GM12878 (cell line): ENCODE results near the gene THOC1. TPM values are rescaled to one million over a fixed set of nuclear protein-coding genes. Genes with fewer than 3 reads are reported as not detected.

ENCODE experiments used
- ATAC-seq: fragments of 200-7000 bp; cut with Tn5 transposase; 3 replicates; pipeline ENCODE4 v1.9.1; 2020; ENCODE audit warnings: mild to moderate bottlenecking, moderate library complexity
- BruUV-seq: library from RNA; stranded (reverse); fragments of 400-500 nt; replicated peaks from 2 replicates; lab custom pipeline; 2021; lab: Mats Ljungman, UMichigan
- CTCF ChIA-PET: fragments of 300-600 bp; sonication (Branson Sonifier 250); formaldehyde crosslinking; extraction: SDS; loops from one replicate; lab custom pipeline; 2021; ENCODE audit warnings: inconsistent platforms; lab: Yijun Ruan, JAX
- POLR2A ChIA-PET: fragments of 350-600 bp; formaldehyde crosslinking; extraction: SDS; loops from one replicate; lab custom pipeline; 2021; ENCODE audit warnings: inconsistent platforms; lab: Charles Lee
- RAD21 ChIA-PET: fragments of 300-600 bp; sonication (Branson Sonifier 250); formaldehyde crosslinking; loops from one replicate; lab custom pipeline; 2023; ENCODE audit warnings: antibody characterized with exemption; ENCODE audit not compliant: unreplicated experiment; lab: Charles Lee
- SMC1A ChIA-PET: fragments of 300-600 bp; sonication (Branson Sonifier 250); formaldehyde crosslinking; loops from one replicate; lab custom pipeline; 2023; ENCODE audit not compliant: unreplicated experiment, uncharacterized antibody; lab: Charles Lee
- DNase-seq: peaks from one replicate; pipeline ENCODE4 v3.0.0-alpha.2; 2011; ENCODE audit warnings: low read depth, low spot score
- FAIRE-seq: peaks from 3 replicates; lab custom pipeline; 2011; peaks lifted over from hg19 to GRCh38; lab: Jason Lieb, UNC
- H2AFZ ChIP-seq: 2 replicates; pipeline ENCODE4 v1.6.0; 2011; ENCODE audit warnings: low read depth, low read length, control low read depth; ENCODE audit not compliant: control insufficient read depth
- H3K27ac ChIP-seq: 2 replicates; pipeline ENCODE4 v1.5.1; 2011; ENCODE audit warnings: control low read depth; ENCODE audit not compliant: control insufficient read depth, insufficient read depth
- H3K27me3 ChIP-seq, 2 experiments: replicated peaks in 1 of 2; 2 replicates each; pipeline versions ENCODE4 v1.6.0 to v1.6.1; 2011; ENCODE audit warnings: low read length in 1 of 2; ENCODE audit not compliant: control insufficient read depth in 2 of 2, insufficient read depth in 2 of 2
- H3K36me3 ChIP-seq, 2 experiments: 2 replicates each; pipeline ENCODE4 v1.5.1; 2011; ENCODE audit warnings: low read length in 1 of 2; ENCODE audit not compliant: control insufficient read depth in 2 of 2, insufficient read depth in 2 of 2
- H3K4me1 ChIP-seq: 2 replicates; pipeline ENCODE4 v1.6.1; 2011; ENCODE audit warnings: mild to moderate bottlenecking, low read length, moderate library complexity, mixed read lengths; ENCODE audit not compliant: control insufficient read depth, insufficient read depth
- H3K4me2 ChIP-seq: 2 replicates; pipeline ENCODE4 v1.6.0; 2011; ENCODE audit warnings: control low read depth; ENCODE audit not compliant: control insufficient read depth, insufficient read depth
- H3K4me3 ChIP-seq: fragments of 200-600 bp; sonication (generic); 2 replicates; pipeline ENCODE4 v1.5.1; 2016
- H3K79me2 ChIP-seq: 2 replicates; pipeline ENCODE4 v1.6.0; 2011; ENCODE audit warnings: low read length; ENCODE audit not compliant: control insufficient read depth, insufficient read depth
- H3K9ac ChIP-seq: 2 replicates; pipeline ENCODE4 v1.8.0; 2011; ENCODE audit warnings: low read length, control low read depth, mixed read lengths; ENCODE audit not compliant: control insufficient read depth, insufficient read depth
- H3K9me3 ChIP-seq: replicated peaks from 3 replicates; pipeline ENCODE4 v1.5.1; 2011; ENCODE audit warnings: mild to moderate bottlenecking, low read length; ENCODE audit not compliant: control insufficient read depth, insufficient read depth
- H4K20me1 ChIP-seq: 2 replicates; pipeline ENCODE4 v1.6.0; 2011; ENCODE audit not compliant: control insufficient read depth, insufficient read depth
- BHLHE40 ChIP-seq, 2 experiments: fragments of 450-650 bp in 1 of 2; IDR thresholded peaks; 2 replicates each; pipeline ENCODE4 v1.6.1; 2011 to 2017; ENCODE audit warnings: low read depth in 2 of 2, borderline replicate concordance in 1 of 2, improper control_type of control experiment in 1 of 2, low read length in 1 of 2, mild to moderate bottlenecking in 1 of 2
- KDM1A ChIP-seq: fragments of 200-600 bp; sonication (generic); IDR thresholded peaks from 2 replicates; pipeline ENCODE4 v1.6.1; 2016; ENCODE audit warnings: borderline replicate concordance
- POLR2AphosphoS5 ChIP-seq: IDR thresholded peaks from 2 replicates; pipeline ENCODE4 v1.6.1; 2011; ENCODE audit warnings: mild to moderate bottlenecking, low read length, inconsistent platforms
- POU2F2 ChIP-seq: IDR thresholded peaks from 3 replicates; pipeline ENCODE4 v1.6.1; 2011; ENCODE audit warnings: low read depth, mild to moderate bottlenecking, low read length, borderline replicate concordance
- SMAD1 ChIP-seq: fragments of 450-650 bp; IDR thresholded peaks from 2 replicates; pipeline ENCODE4 v1.6.1; 2018; ENCODE audit warnings: mild to moderate bottlenecking, low read depth; ENCODE audit not compliant: partially characterized antibody
- SMARCA5 ChIP-seq: fragments of 450-650 bp; IDR thresholded peaks from 2 replicates; pipeline ENCODE4 v1.6.1; 2017; ENCODE audit warnings: mild to moderate bottlenecking
- WGBS: methylation state at CpG from one replicate; pipeline ENCODE4 v1.1.6; 2016; ENCODE audit warnings: low lambda C conversion rate; ENCODE audit not compliant: insufficient replicate concordance, insufficient coverage; ENCODE audit errors: missing lambda C conversion rate; 5-methylcytosine and 5-hydroxymethylcytosine counted together
- in situ Hi-C: fragments of 300-500 bp; cut with MboI; formaldehyde crosslinking; loops from 9 replicates; pipeline ENCODE4 v1.14.3; 2018; ENCODE audit warnings: mixed read lengths
- intact Hi-C: fragments of 100-400 bp; cut with micrococcal nuclease; formaldehyde crosslinking; loops from one replicate; pipeline ENCODE4 v1.14.2; 2022; ENCODE audit not compliant: unreplicated experiment
- polyA plus RNA-seq, 11 experiments: library from polyadenylated mRNA; depleted of rRNA in 4 of 11; unstranded in 6 of 11; stranded (reverse) in 5 of 11; fragments of >200 nt; fragmentation: Nextera tagmentation in 4 of 11; fragmentation: Illumina TruSeq in 1 of 11; extraction: Ambion mirVana in 4 of 11; extraction: Trizol in 1 of 11; gene quantifications; 1 replicate in 1 of 11; 2 replicates in 10 of 11; pipeline versions ENCODE4 v1.2.1 to v1.2.3, GENCODE V29; 2011 to 2016; ENCODE audit warnings: inconsistent platforms in 2 of 11, missing spikeins in 2 of 11, low read depth in 1 of 11
- total RNA-seq, 4 experiments: library from RNA; depleted of rRNA in 3 of 4; stranded (reverse); fragments of >200 nt in 3 of 4; fragmentation: Illumina TruSeq in 1 of 4; extraction: Trizol in 1 of 4; gene quantifications; 2 replicates each; pipeline versions ENCODE4 v1.2.1 to v1.2.3, GENCODE V29; 2013 to 2021
- TF ChIP-seq, protein P1 (sequence below): fragments of 450-650 bp; IDR thresholded peaks from 2 replicates; pipeline ENCODE4 v1.6.1; 2018; ENCODE audit warnings: borderline replicate concordance, mild to moderate bottlenecking; ENCODE audit not compliant: partially characterized antibody
- TF ChIP-seq, protein P2 (sequence below): fragments of 450-650 bp; IDR thresholded peaks from 2 replicates; pipeline ENCODE4 v1.6.1; 2016; ENCODE audit warnings: mild to moderate bottlenecking
- TF ChIP-seq, protein P3 (sequence below): fragments of 450-650 bp; formaldehyde crosslinking; IDR thresholded peaks from 2 replicates; pipeline ENCODE4 v1.4.0; 2020; ENCODE audit warnings: mild to moderate bottlenecking, moderate library complexity
- TF ChIP-seq, protein P4 (sequence below): IDR thresholded peaks from 2 replicates; pipeline ENCODE4 v1.6.1; 2012; ENCODE audit warnings: low read length, inconsistent platforms

THOC1 gene
- total and polyA plus RNA-seq, 10 of the 15 experiments (the other 5 are each of a cell fraction or from before 2014, with no cell fraction given) = 32.8 to 99.8 (median 49.0) TPM

- no peak overlapping the region for H3K27ac ChIP-seq
- FAIRE-seq (no peak), DNase-seq (no peak)
- H4K20me1 ChIP-seq = no peaks in the 10 kb centered on the region
- CTCF ChIA-PET = no interaction called here
- SMC1A ChIA-PET = no interaction called here
- H3K4me1 ChIP-seq = no peaks in the 10 kb centered on the region
- no peak overlapping the region for H3K4me2 ChIP-seq
- H2AFZ ChIP-seq = no peak overlapping the region
- no peak overlapping the region for H3K4me3 ChIP-seq
- in situ Hi-C loops = no loop called here
- H3K9ac ChIP-seq = no peak overlapping the region
- H3K9me3 ChIP-seq = no peaks in the 10 kb centered on the region
- H3K27me3 ChIP-seq = no peaks in the 10 kb centered on the region
- no TSS peak for BruUV-seq
- no peaks in the 10 kb centered on the region for H3K79me2 ChIP-seq
- POLR2A ChIA-PET = no interaction called here
- H3K36me3 ChIP-seq = peaks cover 0 to 1% of the 10 kb centered on the region in 2 experiments; a peak in 2 of 4 replicates
- intact Hi-C loops = no loop called here
- RAD21 ChIA-PET = no interaction called here
- TF ChIP-seq SMAD1 (no peak), POLR2AphosphoS5 (no peak), BHLHE40 (IDR thresholded peaks at IDR 0.05; ENCODE audit: borderline replicate concordance in 1 of 2, low read depth in 2 of 2, low read length in 1 of 2) (no peak), KDM1A (no peak), SMARCA5 (no peak), POU2F2 (no peak)
- TF ChIP-seq, protein P1, sequence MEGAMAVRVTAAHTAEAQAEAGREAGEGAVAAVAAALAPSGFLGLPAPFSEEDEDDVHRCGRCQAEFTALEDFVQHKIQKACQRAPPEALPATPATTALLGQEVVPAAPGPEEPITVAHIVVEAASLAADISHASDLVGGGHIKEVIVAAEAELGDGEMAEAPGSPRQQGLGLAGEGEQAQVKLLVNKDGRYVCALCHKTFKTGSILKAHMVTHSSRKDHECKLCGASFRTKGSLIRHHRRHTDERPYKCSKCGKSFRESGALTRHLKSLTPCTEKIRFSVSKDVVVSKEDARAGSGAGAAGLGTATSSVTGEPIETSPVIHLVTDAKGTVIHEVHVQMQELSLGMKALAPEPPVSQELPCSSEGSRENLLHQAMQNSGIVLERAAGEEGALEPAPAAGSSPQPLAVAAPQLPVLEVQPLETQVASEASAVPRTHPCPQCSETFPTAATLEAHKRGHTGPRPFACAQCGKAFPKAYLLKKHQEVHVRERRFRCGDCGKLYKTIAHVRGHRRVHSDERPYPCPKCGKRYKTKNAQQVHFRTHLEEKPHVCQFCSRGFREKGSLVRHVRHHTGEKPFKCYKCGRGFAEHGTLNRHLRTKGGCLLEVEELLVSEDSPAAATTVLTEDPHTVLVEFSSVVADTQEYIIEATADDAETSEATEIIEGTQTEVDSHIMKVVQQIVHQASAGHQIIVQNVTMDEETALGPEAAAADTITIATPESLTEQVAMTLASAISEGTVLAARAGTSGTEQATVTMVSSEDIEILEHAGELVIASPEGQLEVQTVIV = no peak
- TF ChIP-seq, protein P2, sequence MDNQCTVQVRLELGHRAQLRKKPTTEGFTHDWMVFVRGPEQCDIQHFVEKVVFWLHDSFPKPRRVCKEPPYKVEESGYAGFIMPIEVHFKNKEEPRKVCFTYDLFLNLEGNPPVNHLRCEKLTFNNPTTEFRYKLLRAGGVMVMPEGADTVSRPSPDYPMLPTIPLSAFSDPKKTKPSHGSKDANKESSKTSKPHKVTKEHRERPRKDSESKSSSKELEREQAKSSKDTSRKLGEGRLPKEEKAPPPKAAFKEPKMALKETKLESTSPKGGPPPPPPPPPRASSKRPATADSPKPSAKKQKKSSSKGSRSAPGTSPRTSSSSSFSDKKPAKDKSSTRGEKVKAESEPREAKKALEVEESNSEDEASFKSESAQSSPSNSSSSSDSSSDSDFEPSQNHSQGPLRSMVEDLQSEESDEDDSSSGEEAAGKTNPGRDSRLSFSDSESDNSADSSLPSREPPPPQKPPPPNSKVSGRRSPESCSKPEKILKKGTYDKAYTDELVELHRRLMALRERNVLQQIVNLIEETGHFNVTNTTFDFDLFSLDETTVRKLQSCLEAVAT = no peak
- TF ChIP-seq, protein P3, sequence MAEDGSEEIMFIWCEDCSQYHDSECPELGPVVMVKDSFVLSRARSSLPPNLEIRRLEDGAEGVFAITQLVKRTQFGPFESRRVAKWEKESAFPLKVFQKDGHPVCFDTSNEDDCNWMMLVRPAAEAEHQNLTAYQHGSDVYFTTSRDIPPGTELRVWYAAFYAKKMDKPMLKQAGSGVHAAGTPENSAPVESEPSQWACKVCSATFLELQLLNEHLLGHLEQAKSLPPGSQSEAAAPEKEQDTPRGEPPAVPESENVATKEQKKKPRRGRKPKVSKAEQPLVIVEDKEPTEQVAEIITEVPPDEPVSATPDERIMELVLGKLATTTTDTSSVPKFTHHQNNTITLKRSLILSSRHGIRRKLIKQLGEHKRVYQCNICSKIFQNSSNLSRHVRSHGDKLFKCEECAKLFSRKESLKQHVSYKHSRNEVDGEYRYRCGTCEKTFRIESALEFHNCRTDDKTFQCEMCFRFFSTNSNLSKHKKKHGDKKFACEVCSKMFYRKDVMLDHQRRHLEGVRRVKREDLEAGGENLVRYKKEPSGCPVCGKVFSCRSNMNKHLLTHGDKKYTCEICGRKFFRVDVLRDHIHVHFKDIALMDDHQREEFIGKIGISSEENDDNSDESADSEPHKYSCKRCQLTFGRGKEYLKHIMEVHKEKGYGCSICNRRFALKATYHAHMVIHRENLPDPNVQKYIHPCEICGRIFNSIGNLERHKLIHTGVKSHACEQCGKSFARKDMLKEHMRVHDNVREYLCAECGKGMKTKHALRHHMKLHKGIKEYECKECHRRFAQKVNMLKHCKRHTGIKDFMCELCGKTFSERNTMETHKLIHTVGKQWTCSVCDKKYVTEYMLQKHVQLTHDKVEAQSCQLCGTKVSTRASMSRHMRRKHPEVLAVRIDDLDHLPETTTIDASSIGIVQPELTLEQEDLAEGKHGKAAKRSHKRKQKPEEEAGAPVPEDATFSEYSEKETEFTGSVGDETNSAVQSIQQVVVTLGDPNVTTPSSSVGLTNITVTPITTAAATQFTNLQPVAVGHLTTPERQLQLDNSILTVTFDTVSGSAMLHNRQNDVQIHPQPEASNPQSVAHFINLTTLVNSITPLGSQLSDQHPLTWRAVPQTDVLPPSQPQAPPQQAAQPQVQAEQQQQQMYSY = no peak
- TF ChIP-seq, protein P4, sequence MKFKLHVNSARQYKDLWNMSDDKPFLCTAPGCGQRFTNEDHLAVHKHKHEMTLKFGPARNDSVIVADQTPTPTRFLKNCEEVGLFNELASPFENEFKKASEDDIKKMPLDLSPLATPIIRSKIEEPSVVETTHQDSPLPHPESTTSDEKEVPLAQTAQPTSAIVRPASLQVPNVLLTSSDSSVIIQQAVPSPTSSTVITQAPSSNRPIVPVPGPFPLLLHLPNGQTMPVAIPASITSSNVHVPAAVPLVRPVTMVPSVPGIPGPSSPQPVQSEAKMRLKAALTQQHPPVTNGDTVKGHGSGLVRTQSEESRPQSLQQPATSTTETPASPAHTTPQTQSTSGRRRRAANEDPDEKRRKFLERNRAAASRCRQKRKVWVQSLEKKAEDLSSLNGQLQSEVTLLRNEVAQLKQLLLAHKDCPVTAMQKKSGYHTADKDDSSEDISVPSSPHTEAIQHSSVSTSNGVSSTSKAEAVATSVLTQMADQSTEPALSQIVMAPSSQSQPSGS = no peak
- TF ChIP-seq, all 136 proteins: peak for 0
- ATAC-seq = no peak
- WGBS = 100% methylated on average over 1 of the region's 1 CpG
These were observed 27.7 kb downstream of the THOC1 start for GRCh38 chr18:240175-240574.
